CD4-positive, alpha-beta T cell treated with Interleukin-6 at 100 ng/mL for 8 hours (primary cell): ENCODE data around the gene NOX4.
"Not testable (repeated sequence)": the region's sequence is repeated elsewhere in the genome, so short reads cannot be mapped to it uniquely, and the experiment has no call there.

Experiments
- DNase-seq: peaks from one replicate; pipeline ENCODE4 v3.0.0-alpha.2; 2020; ENCODE audit warnings: mixed read lengths, low spot score

NOX4 gene

GRCh38 chr11:89458716-89459115 lies 32.5 kb downstream of the NOX4 start:
- DNase-seq = no peak

GRCh38 chr11:89457190-89457589 lies 34.0 kb downstream of the NOX4 start:
- no peak for DNase-seq

- no peak for DNase-seq
Observed at GRCh38 chr11:89456681-89457080, 34.5 kb downstream of the NOX4 start.

- no peak for DNase-seq
Observed at GRCh38 chr11:89452780-89453179, 38.4 kb downstream of the NOX4 start.

GRCh38 chr11:89447845-89448244 lies 43.3 kb downstream of the NOX4 start:
- DNase-seq = no peak

GRCh38 chr11:89443361-89444322 lies 47.5 kb downstream of the NOX4 start:
- no peak for DNase-seq

GRCh38 chr11:89442801-89443200 lies 48.4 kb downstream of the NOX4 start:
- DNase-seq = no peak

GRCh38 chr11:89441606-89442005 lies 49.6 kb downstream of the NOX4 start:
- no peak for DNase-seq

GRCh38 chr11:89437317-89437716 lies 53.9 kb downstream of the NOX4 start:
- no peak for DNase-seq

- no peak for DNase-seq
Observed at GRCh38 chr11:89436071-89436470, 55.1 kb downstream of the NOX4 start.

- DNase-seq = no peak
Observed at GRCh38 chr11:89433278-89433677, 57.9 kb downstream of the NOX4 start.

GRCh38 chr11:89432182-89432581 lies 59.0 kb downstream of the NOX4 start:
- DNase-seq = not testable (repeated sequence)

GRCh38 chr11:89426501-89426900 lies 64.7 kb downstream of the NOX4 start:
- DNase-seq = not testable (repeated sequence)

GRCh38 chr11:89421718-89422117 lies 69.5 kb downstream of the NOX4 start:
- DNase-seq = no peak

- no peak for DNase-seq
Observed at GRCh38 chr11:89420981-89421380, 70.2 kb downstream of the NOX4 start.

GRCh38 chr11:89416961-89417360 lies 74.2 kb downstream of the NOX4 start:
- DNase-seq = no peak

GRCh38 chr11:89411112-89411511 lies 80.1 kb downstream of the NOX4 start:
- DNase-seq = not testable (repeated sequence)

- not testable (repeated sequence) for DNase-seq
Observed at GRCh38 chr11:89410666-89411065, 80.5 kb downstream of the NOX4 start.

GRCh38 chr11:89408441-89408840 lies 82.7 kb downstream of the NOX4 start:
- not testable (repeated sequence) for DNase-seq

GRCh38 chr11:89405629-89406028 lies 85.5 kb downstream of the NOX4 start:
- no peak for DNase-seq

GRCh38 chr11:89391654-89392053 lies 99.5 kb downstream of the NOX4 start:
- DNase-seq = not testable (repeated sequence)

- not testable (repeated sequence) for DNase-seq
Observed at GRCh38 chr11:89387501-89387900, 103.7 kb downstream of the NOX4 start.

GRCh38 chr11:89382986-89383385 lies 108.2 kb downstream of the NOX4 start:
- DNase-seq = not testable (repeated sequence)

GRCh38 chr11:89381094-89381493 lies 110.1 kb downstream of the NOX4 start:
- DNase-seq = no peak
